ENCODE results near the gene FUCA2. TPM values are rescaled to one million over a fixed set of nuclear protein-coding genes. Genes with fewer than 3 reads are reported as not detected.

FUCA2 gene
- total RNA-seq, 2 experiments from 2014 or later: 6.7 to 7.8 TPM

GRCh38 chr6:143536461-143536865 lies 24.9 kb upstream of the FUCA2 start:
- ChIA-PET POLR2A (interaction anchor here (0.8 kb wide), 1 partner anchor 86 kb away, joined by 3 read pairs; the partner anchor contains the start of genes ADAT2 and PEX3), CTCF (interaction anchor here (0.5 to 2.2 kb wide), 7 partner anchors 18 to 1062 kb away, joined by 3 to 10 read pairs (median 3); no protein-coding TSS in a partner anchor)
- peak; percentile 60 for ATAC-seq
- peak overlapping the region; percentile 65 for H3K4me3 Mint-ChIP-seq
- intact Hi-C loops (cut with DNase I, micrococcal nuclease): loop anchor here (2.0 to 5.0 kb wide), 3 partner anchors 26 to 86 kb away; partner anchors contain the start of genes ADAT2 (in 2 of the 2), PEX3 (in 2 of the 2) and FUCA2 (in 1 of the 2)
- no peak overlapping the region for H3K27ac Mint-ChIP-seq
- H3K27me3 Mint-ChIP-seq: no peaks in the 10 kb centered on the region
- DNase-seq: peak; percentile 71
- no peaks in the 10 kb centered on the region for H3K9me3 Mint-ChIP-seq (ENCODE audit: low read depth)
- H3K36me3 Mint-ChIP-seq (ENCODE audit: low read depth): no peaks in the 10 kb centered on the region
- peaks cover 35% of the 10 kb centered on the region for H3K4me1 Mint-ChIP-seq

DNA sequence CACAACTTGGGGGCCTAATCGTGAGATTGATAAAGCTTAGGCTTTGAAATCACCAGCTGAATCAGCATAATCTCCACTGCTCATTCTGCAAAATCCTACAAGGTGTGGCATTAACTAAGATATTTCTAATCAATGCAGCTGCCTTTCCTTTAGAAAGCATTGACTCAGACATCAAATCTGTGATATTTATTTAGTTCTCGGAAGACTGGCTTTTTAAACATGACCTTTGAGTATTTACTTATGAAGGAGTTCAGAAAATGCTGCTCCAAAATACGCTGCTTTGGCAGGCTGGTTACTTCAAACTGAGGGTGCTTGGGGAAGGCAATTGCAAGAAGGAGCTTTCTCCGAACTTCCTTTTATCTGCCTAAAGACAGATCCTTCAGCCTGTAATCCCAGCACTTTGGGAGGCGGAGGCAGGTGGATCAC lies 23.7 kb upstream of the FUCA2 start:
- H3K4me1 Mint-ChIP-seq: peaks cover 28% of the 10 kb centered on the region
- intact Hi-C loops (cut with DNase I, micrococcal nuclease): loop anchor here in 1 of 2 experiments (5.0 kb wide), 1 partner anchor 83 kb away; the partner anchor contains the start of genes ADAT2 and PEX3
- ChIA-PET CTCF (interaction anchor here (0.9 to 2.2 kb wide), 4 partner anchors 15 to 405 kb away, joined by 3 to 10 read pairs (median 6); no protein-coding TSS in a partner anchor), POLR2A (no interaction called here)
- H3K4me3 Mint-ChIP-seq: no peak overlapping the region
- H3K27me3 Mint-ChIP-seq: no peaks in the 10 kb centered on the region
- ATAC-seq: no peak
- H3K27ac Mint-ChIP-seq: no peak overlapping the region
- no peaks in the 10 kb centered on the region for H3K9me3 Mint-ChIP-seq (ENCODE audit: low read depth)
- no peak for DNase-seq
- no peaks in the 10 kb centered on the region for H3K36me3 Mint-ChIP-seq (ENCODE audit: low read depth)

DNA sequence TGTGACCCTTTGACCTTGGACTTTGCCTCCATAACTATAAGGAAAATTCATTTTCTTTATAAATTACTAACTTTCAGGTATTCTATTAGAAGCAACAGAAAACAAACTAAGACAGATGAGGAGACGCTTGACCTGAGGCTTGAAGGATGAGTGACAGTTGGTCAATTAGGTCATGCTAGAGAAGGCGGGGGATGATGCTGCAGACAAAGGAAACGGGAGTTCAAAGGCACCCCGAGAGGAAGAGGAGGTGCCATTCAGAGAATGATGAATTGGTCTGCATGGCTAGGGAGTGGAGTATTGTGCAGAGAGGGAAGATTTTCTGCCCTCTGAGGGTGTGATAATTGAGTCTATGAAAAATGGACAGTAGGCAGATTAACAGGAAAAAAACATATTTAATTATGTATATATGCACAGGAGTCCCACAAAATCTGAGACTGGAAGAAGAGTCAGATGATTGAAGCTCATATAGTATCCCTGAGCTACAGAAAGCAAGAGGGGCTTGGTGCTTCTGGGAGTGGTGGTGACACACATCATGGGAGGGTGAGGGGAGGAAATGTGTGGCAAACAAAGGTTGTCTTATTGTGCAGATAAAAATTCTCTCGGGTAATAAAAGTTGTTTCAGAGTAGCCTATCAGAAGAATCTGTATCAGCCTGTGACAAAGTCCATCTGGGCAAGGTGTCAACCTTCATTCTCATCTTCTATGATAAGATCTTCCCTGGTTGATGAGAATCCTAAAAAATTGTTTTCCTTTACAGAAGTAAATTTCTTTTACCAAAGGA lies 20.4 kb upstream of the FUCA2 start:
- Mint-ChIP-seq H3K4me3 (no peak overlapping the region), H3K9me3 (ENCODE audit: low read depth) (no peaks in the 10 kb centered on the region), H3K27me3 (no peaks in the 10 kb centered on the region), H3K36me3 (ENCODE audit: low read depth) (no peaks in the 10 kb centered on the region), H3K4me1 (peaks cover 16% of the 10 kb centered on the region), H3K27ac (no peak overlapping the region)
- ATAC-seq (peak; percentile 55), DNase-seq (peak; percentile 32)
- intact Hi-C loops (cut with DNase I, micrococcal nuclease): no loop called here
- CTCF ChIA-PET: interaction anchor here (0.7 kb wide), 1 partner anchor 300 kb away, joined by 3 read pairs; no protein-coding TSS in a partner anchor
- POLR2A ChIA-PET: no interaction called here

DNA sequence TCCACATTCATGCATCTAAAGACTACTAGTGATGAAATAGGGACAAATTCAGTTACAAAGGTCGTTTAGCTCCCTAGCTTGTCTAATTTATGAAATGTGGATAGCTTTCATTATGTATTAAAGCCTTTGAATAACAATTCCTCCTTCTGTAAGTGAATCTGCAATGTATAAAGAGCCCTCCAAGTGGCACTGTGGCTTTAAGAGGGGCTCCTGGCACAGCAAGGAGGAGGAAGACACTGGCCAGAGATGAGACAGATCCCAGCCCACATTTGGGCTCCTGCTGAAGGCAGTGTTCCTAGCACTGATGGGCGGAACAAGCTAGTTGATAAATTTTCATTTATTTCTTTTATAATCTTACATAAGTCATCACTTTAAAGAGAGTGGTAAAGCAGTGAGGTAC lies 17.6 kb upstream of the FUCA2 start:
- ChIA-PET POLR2A (no interaction called here), CTCF (interaction anchor here (0.6 to 2.5 kb wide), 5 partner anchors 9 to 163 kb away, joined by 3 to 7 read pairs (median 3); no protein-coding TSS in a partner anchor)
- Mint-ChIP-seq H3K27me3 (no peaks in the 10 kb centered on the region), H3K36me3 (ENCODE audit: low read depth) (no peaks in the 10 kb centered on the region), H3K4me3 (no peak overlapping the region), H3K9me3 (ENCODE audit: low read depth) (no peaks in the 10 kb centered on the region), H3K27ac (no peak overlapping the region), H3K4me1 (peaks cover 11% of the 10 kb centered on the region)
- intact Hi-C loops (cut with DNase I, micrococcal nuclease): loop anchor here in 1 of 2 experiments (5.0 kb wide), 1 partner anchor 483 kb away; no protein-coding TSS in a partner anchor
- ATAC-seq (peak; percentile 33), DNase-seq (peak; percentile 28)

DNA sequence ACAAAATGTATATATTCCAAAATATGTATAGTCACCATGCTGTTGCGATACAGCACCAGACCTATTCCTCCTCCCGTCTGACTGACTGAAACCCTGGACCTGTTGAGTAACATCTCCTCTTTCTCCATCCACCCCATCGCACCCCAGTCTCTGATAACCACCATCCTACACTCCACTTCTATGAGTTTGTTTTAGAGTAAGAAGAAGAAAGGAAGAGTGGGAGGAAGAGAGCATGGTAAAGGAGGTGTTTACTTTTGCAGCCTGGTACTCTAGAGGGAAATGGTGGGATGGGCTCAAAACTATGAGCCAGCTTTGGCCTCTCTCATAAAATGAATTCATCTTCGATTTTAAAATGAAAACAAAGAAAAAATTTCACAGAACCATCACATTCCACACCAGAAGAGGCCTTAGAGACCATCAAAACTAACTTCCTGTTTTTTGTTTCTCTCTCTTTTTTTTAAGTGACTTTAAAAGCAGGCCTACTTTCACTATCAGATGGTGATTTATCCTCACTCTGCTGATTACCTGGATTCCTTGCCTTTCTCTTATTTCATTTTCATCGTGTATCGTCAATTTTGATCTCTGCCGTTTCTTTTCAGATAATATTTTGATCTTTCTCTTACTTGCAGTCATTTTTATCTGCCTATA lies 16.8 kb upstream of the FUCA2 start:
- Mint-ChIP-seq H3K27me3 (no peaks in the 10 kb centered on the region), H3K27ac (peak overlapping the region; percentile 77), H3K4me3 (no peak overlapping the region), H3K9me3 (ENCODE audit: low read depth) (no peaks in the 10 kb centered on the region), H3K36me3 (ENCODE audit: low read depth) (no peaks in the 10 kb centered on the region), H3K4me1 (peaks cover 11% of the 10 kb centered on the region)
- DNase-seq (no peak), ATAC-seq (peak; percentile 67)
- intact Hi-C loops (cut with DNase I, micrococcal nuclease): loop anchor here in 1 of 2 experiments (5.0 kb wide), 1 partner anchor 484 kb away; no protein-coding TSS in a partner anchor
- ChIA-PET CTCF (interaction anchor here (0.7 to 2.5 kb wide), 4 partner anchors 10 to 19 kb away, joined by 3 to 7 read pairs (median 3); no protein-coding TSS in a partner anchor), POLR2A (no interaction called here)

DNA sequence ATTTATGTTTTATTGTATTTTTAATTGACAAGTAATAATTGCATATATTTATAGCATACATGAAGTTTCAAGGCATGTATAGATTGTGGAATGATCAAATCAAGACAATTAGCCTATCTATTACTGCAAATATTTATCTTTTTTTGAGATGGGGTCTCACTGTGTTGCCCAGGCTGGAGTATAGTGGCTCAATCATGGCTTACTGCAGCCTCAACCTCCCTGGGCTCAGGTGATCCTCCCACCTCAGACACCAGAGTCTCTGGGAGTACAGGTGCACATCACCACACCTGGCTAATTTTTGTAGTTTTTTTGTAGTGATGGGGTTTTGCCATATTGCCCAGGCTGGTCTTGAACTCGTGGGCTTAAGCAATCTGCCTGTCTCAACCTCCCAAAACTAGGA lies 16.2 kb upstream of the FUCA2 start:
- CTCF ChIA-PET: no interaction called here
- Mint-ChIP-seq H3K36me3 (ENCODE audit: low read depth) (no peaks in the 10 kb centered on the region), H3K27me3 (no peaks in the 10 kb centered on the region), H3K27ac (no peak overlapping the region), H3K4me1 (peaks cover 11% of the 10 kb centered on the region), H3K4me3 (no peak overlapping the region), H3K9me3 (ENCODE audit: low read depth) (no peaks in the 10 kb centered on the region)
- no peak for DNase-seq
- POLR2A ChIA-PET: no interaction called here
- ATAC-seq: no peak
- intact Hi-C loops (cut with DNase I, micrococcal nuclease): loop anchor here in 1 of 2 experiments (5.0 kb wide), 1 partner anchor 485 kb away; no protein-coding TSS in a partner anchor

DNA sequence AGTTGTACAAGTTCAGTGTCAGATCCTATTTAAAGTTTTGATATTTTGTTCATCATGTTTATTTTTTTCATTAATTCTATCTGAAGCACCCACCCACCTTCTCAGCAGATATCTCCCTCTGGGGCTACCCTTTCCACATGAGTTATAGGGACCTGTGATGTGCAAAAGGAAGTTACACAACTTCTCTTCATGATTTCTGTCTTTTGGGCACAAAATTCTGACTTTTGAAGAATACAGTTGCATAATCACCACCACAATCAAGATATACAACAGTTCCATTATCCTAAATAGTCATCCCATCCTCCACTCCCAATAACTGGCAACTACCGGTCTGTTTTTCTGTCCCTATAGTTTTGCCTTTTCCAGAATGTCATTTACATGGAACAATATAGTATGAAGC lies 13.8 kb upstream of the FUCA2 start:
- intact Hi-C loops (cut with DNase I, micrococcal nuclease): loop anchor here in 1 of 2 experiments (5.0 kb wide), 1 partner anchor 487 kb away; no protein-coding TSS in a partner anchor
- ChIA-PET POLR2A (no interaction called here), CTCF (no interaction called here)
- Mint-ChIP-seq H3K27me3 (no peaks in the 10 kb centered on the region), H3K9me3 (ENCODE audit: low read depth) (no peaks in the 10 kb centered on the region), H3K27ac (no peak overlapping the region), H3K4me3 (no peak overlapping the region), H3K4me1 (peaks cover 11% of the 10 kb centered on the region), H3K36me3 (ENCODE audit: low read depth) (no peaks in the 10 kb centered on the region)
- no peak for DNase-seq
- ATAC-seq: no peak

- ChIA-PET POLR2A (interaction anchor here (0.7 kb wide), 1 partner anchor 764 kb away, joined by 3 read pairs; no protein-coding TSS in a partner anchor), CTCF (interaction anchor here (1.0 kb wide), 1 partner anchor 16 kb away, joined by 3 read pairs; no protein-coding TSS in a partner anchor)
- ATAC-seq (no peak), DNase-seq (no peak)
- H3K36me3 Mint-ChIP-seq (ENCODE audit: low read depth): no peaks in the 10 kb centered on the region
- intact Hi-C loops (cut with DNase I, micrococcal nuclease): no loop called here
- H3K27me3 Mint-ChIP-seq: no peaks in the 10 kb centered on the region
- no peaks in the 10 kb centered on the region for H3K4me1 Mint-ChIP-seq
- no peak overlapping the region for H3K4me3 Mint-ChIP-seq
- H3K27ac Mint-ChIP-seq: peak overlapping the region; percentile 11
- no peaks in the 10 kb centered on the region for H3K9me3 Mint-ChIP-seq (ENCODE audit: low read depth)
Measured at GRCh38 chr6:143522039-143522600, 10.6 kb upstream of the FUCA2 start.

GRCh38 chr6:143517447-143517773 lies 5.9 kb upstream of the FUCA2 start:
- Mint-ChIP-seq H3K36me3 (ENCODE audit: low read depth) (peaks cover 7% of the 10 kb centered on the region), H3K4me1 (peaks cover 12% of the 10 kb centered on the region), H3K9me3 (ENCODE audit: low read depth) (no peaks in the 10 kb centered on the region), H3K27ac (no peak overlapping the region), H3K27me3 (no peaks in the 10 kb centered on the region), H3K4me3 (no peak overlapping the region)
- DNase-seq (no peak), ATAC-seq (no peak)
- ChIA-PET POLR2A (no interaction called here), CTCF (no interaction called here)
- intact Hi-C loops (cut with DNase I, micrococcal nuclease): no loop called here

DNA sequence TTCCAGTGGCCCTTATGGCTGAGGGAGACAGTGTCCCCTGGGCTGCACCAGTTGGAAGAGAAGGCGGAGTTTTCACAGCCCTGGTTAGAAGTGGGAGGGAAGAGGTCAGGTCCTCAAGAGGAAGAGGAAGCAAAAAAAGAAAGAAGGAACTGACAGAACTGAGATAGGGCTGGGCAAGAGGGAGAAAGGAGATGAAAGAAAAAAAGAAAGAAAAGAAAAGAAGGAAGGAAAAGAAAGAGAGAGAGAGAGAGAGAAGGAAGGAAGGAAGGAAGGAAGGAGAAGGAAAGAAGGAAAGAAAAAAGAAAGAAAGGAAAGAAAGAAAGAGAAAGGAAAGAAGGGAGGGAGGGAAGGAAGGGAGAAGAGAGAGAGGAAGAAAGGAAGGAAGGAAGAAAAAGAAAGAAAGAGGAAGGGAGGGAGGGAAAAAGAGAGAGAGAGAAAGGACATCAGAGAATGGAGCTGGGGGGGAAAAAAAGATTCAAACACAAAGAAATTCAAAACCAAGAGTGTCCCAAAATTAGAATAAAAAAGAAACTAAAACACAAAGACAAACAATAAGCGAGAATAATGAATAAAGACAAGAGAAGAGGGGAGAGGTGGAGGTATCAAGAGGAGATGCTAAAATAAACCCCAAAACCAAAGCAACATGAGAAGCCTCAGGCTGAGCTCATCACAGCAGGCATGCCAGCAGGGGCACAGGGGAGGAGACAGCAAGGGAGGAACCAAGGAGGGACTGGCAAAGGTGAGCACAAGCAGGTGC lies 5.3 kb upstream of the FUCA2 start:
- H3K36me3 Mint-ChIP-seq (ENCODE audit: low read depth): peaks cover 7% of the 10 kb centered on the region
- H3K27me3 Mint-ChIP-seq: no peaks in the 10 kb centered on the region
- H3K4me3 Mint-ChIP-seq: no peak overlapping the region
- CTCF ChIA-PET: no interaction called here
- intact Hi-C loops (cut with DNase I, micrococcal nuclease): no loop called here
- no peaks in the 10 kb centered on the region for H3K9me3 Mint-ChIP-seq (ENCODE audit: low read depth)
- H3K27ac Mint-ChIP-seq: no peak overlapping the region
- ATAC-seq (no peak), DNase-seq (no peak)
- H3K4me1 Mint-ChIP-seq: peaks cover 15% of the 10 kb centered on the region
- POLR2A ChIA-PET: interaction anchor here (0.6 kb wide), 1 partner anchor 48 kb away, joined by 8 read pairs; no protein-coding TSS in a partner anchor
